ENCODE data around the gene CYRIA.

Gene CYRIA

DNA sequence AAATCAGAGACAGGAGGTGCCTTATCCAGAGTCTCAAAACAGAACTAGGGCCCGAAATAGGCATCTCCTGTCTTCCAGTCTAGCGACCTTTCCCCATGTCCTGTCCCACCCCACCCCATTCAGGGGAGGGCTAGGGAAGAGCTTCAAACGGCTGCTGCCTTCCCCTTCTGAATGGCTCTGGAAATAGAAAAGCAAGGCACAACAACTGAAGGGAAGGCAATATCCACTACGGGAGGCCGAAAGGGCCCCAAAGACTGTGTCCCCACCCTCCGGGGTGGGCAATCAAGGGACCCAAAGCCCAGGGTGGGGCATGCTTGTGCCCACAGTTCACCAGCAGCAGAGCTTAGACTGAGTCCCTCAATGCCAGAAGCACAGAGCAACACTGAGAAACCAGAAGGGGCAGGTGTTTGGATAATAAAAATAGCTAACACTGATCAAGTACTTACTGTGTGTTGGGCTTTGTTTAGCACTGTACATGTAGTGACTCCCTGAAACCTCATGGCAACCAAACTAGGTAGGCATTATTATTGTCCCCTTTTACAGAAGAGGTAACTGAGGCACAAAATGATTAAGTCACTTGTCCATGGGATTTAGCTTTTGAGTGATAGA is 38.5 kb downstream of the CYRIA start:
- TF ChIP-seq, protein P1, sequence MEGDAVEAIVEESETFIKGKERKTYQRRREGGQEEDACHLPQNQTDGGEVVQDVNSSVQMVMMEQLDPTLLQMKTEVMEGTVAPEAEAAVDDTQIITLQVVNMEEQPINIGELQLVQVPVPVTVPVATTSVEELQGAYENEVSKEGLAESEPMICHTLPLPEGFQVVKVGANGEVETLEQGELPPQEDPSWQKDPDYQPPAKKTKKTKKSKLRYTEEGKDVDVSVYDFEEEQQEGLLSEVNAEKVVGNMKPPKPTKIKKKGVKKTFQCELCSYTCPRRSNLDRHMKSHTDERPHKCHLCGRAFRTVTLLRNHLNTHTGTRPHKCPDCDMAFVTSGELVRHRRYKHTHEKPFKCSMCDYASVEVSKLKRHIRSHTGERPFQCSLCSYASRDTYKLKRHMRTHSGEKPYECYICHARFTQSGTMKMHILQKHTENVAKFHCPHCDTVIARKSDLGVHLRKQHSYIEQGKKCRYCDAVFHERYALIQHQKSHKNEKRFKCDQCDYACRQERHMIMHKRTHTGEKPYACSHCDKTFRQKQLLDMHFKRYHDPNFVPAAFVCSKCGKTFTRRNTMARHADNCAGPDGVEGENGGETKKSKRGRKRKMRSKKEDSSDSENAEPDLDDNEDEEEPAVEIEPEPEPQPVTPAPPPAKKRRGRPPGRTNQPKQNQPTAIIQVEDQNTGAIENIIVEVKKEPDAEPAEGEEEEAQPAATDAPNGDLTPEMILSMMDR (IDR thresholded peaks at IDR 0.05; ENCODE audit: insufficient read depth, low read depth, low read length, missing control alignments) = no peak
- no peak for DNase-seq (ENCODE audit: low read depth)
- H3K4me3 ChIP-seq (ENCODE audit: low read depth, low read length) = no peak overlapping the region

DNA sequence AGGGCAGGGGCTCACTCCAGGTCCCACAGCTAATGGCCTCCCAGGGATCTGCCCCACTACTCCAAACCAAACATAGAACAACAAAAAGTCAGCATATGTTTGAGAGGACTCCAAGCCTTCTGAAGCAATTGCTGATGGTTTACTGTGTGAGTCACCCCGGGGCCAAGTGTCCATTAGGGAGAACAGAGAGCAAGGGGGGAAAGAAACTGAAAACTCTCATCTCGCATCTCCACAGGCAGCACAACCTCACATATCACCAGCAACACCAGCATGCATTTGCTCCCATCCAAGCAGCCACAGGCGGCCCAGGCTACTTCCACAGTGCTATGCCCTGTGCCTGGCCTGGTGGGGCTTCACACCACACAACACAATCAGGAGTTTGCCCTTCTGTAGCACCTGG is 39.1 kb downstream of the CYRIA start:
- no peak overlapping the region for H3K4me3 ChIP-seq (ENCODE audit: low read depth, low read length)
- TF ChIP-seq, protein P1 (IDR thresholded peaks at IDR 0.05; ENCODE audit: insufficient read depth, low read depth, low read length, missing control alignments) = no peak
- DNase-seq (ENCODE audit: low read depth) = no peak

DNA sequence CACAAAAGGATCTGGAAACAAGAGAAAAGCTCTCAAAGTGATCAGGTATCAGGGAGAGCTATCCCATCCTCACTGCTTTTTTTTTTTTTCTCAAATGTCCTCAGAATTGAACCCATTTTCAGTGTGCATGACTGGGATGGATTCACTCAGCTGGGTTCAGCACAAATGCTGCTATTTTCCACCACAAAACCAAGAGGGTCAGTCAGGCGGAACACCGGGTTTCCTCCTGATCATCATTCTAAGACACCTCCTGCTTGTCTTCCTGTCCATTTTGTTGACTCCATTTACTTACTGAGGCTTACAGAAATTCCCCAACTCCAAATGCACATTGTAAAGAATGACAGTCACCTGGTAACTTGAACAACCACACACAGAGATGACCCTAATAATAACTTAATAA is 39.9 kb downstream of the CYRIA start:
- TF ChIP-seq, protein P1 (IDR thresholded peaks at IDR 0.05; ENCODE audit: insufficient read depth, low read depth, low read length, missing control alignments) = no peak
- DNase-seq (ENCODE audit: low read depth) = peak; percentile 71

DNA sequence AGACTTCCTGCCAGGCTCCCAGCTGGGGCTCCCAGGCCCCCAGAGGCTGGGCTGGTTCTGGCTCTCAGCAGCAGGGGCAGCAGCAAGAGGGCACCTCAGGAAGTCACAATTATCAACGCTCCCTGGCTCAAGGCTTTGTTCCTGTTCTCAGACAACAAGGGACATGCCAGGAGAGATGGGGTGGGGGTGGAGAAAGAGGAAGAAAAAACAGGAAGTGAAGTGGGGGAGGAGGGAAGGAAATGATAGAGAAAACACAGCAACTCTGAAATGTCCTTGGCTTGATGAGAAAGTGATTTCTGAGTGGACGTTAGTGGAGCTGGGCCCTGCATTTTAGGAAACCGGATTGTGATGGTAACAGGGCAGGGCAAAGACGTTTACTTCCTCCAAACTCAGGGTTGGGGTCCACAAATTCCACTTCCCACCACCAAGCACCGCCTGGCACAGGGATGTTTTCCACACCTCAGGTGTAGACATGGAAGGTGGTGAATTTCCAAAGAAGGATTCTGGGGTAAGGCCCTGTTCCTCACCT is 40.4 kb downstream of the CYRIA start:
- H3K4me3 ChIP-seq (ENCODE audit: low read depth, low read length) = no peak overlapping the region
- DNase-seq (ENCODE audit: low read depth) = no peak

More for the DNA sequence above, 39.9 kb downstream of the CYRIA start:
- H3K4me3 ChIP-seq (ENCODE audit: low read depth, low read length) = no peak overlapping the region

DNA sequence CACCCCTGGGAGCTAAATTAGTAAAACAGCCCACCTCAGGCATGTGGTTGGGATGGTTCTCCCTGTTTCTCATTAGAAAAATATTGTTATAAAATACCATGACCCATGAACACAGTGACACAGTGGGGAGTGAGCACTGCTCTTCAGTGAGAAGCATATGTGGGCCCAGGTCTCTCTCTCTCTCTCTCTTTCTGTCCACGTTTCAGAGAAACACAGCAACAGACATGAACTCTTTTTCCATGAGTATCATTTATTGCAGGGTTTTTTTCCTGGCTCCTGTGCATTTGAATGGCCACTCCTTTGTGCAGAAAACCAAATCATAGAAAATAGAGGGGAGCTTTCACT is 41.2 kb downstream of the CYRIA start:
- TF ChIP-seq, protein P1 (IDR thresholded peaks at IDR 0.05; ENCODE audit: insufficient read depth, low read depth, low read length, missing control alignments) = no peak
- no peak overlapping the region for H3K4me3 ChIP-seq (ENCODE audit: low read depth, low read length)
- no peak for DNase-seq (ENCODE audit: low read depth)

More for the DNA sequence above, 40.4 kb downstream of the CYRIA start:
- TF ChIP-seq, protein P1 (IDR thresholded peaks at IDR 0.05; ENCODE audit: insufficient read depth, low read depth, low read length, missing control alignments) = no peak

- no peak for DNase-seq (ENCODE audit: low read depth)
- no peak overlapping the region for H3K4me3 ChIP-seq (ENCODE audit: low read depth, low read length)
- TF ChIP-seq, protein P1 (IDR thresholded peaks at IDR 0.05; ENCODE audit: insufficient read depth, low read depth, low read length, missing control alignments) = no peak
Measured at GRCh38 chr2:16623564-16624435, 41.8 kb downstream of the CYRIA start.
